ENCODE results near the gene CLEC16A. TPM values are rescaled to one million over a fixed set of nuclear protein-coding genes. Genes with fewer than 3 reads are reported as not detected.

CLEC16A gene
- total RNA-seq, 2 experiments from 2014 or later = 25.5 to 26.7 TPM

DNA sequence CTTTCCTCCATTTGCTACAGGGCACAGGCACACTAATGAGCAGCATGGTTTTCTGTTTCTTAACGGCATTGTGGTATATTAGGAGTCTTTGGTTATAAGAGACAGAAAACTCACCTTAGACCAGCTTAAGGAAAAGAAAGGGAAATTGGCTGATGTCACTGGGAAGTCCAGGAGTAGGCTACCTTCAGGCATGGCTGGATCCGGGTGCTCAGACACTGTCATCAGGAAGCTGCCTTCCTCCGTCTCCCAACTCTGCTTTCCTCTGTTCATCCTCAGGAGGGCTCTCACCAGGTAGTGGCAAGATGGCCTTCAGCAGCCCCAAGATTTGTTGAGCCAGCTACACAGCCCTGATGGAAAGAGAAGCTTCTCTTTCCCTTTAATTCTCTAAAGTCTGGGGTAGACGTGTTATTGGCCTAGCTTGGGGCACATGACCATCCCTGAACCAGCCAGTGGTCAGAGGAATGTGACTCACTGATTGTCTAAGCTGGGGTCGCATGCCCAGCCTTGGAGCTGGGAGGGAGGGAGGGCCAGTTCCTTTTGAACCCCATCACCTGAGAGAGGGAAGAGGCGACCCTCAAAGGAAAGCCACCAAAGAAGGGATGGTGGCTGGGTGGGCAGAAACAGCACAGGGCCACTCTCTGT is 117.4 kb downstream of the CLEC16A start:
- peaks cover 10% of the 10 kb centered on the region for H3K4me1 Mint-ChIP-seq (ENCODE audit: low read depth)
- peaks cover 43% of the 10 kb centered on the region for H3K36me3 Mint-ChIP-seq
- no peak overlapping the region for H3K27ac Mint-ChIP-seq
- H3K4me3 Mint-ChIP-seq = no peak overlapping the region
- intact Hi-C loops (cut with micrococcal nuclease) = no loop called here
- CTCF ChIA-PET = interaction anchor here (0.8 to 1.2 kb wide), 2 partner anchors 9 to 39 kb away, joined by 3 to 4 read pairs; no protein-coding TSS in a partner anchor
- POLR2A ChIA-PET = interaction anchor here (0.8 to 0.9 kb wide), 2 partner anchors 9 to 12 kb away, joined by 3 read pairs; no protein-coding TSS in a partner anchor
- no peaks in the 10 kb centered on the region for H3K27me3 Mint-ChIP-seq
- DNase-seq = no peak
- no peaks in the 10 kb centered on the region for H3K9me3 Mint-ChIP-seq

DNA sequence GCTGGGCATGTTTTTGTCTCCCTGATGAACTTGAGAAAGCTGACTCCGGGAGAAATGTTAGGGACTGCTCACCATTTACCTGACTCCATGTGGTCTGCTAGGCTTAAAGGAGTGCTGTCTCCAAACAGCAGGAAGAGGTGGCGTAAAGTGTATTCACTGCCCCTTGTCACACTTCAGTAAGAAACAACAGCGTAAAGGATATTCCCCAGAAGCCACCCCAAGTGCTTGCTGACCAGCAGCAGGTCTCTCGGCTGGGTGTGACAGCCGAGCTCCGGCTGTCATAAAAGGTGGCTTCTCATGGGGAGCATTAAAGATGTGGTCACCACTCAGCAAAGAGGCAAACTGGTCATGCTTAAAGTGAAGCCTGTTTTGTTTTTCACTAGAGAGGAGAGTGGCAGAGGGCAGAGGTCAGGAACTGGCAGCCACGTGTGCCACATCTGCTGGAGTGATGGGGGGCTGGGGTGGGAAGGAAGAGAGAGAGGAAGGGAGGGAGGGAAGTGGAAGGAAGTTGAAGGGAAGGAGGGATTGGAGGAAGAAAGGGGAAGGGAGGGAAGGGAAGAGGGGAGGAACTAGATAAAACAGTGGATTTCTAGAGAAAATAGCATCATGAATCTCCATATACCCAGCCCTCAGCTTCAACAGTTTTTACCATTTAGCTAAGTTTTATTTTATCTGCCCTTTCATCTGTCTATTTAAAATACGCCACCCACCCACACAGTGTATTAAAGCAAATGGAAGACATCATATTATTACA is 119.3 kb downstream of the CLEC16A start:
- ChIA-PET CTCF (no interaction called here), POLR2A (no interaction called here)
- Mint-ChIP-seq H3K4me3 (no peak overlapping the region), H3K4me1 (ENCODE audit: low read depth) (peaks cover 14% of the 10 kb centered on the region), H3K9me3 (no peaks in the 10 kb centered on the region), H3K27ac (no peak overlapping the region), H3K36me3 (peaks cover 49% of the 10 kb centered on the region), H3K27me3 (no peaks in the 10 kb centered on the region)
- intact Hi-C loops (cut with micrococcal nuclease) = no loop called here
- no peak for DNase-seq

DNA sequence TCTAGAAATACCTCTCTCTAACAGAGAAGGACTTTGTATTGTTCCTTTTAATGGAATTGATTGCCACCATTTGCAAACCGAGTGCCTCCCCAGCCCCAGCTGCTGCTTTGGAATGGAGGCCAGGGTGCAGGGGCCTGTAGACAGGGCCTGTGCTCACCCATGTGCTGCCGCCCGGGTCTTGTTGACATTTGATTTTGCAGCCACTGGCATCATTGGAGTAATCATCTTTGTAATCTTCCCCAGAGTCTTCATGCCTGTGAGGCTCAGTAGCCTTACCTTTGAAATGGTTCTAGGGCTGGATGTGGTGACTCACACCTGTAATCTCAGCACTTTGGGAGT is 119.8 kb downstream of the CLEC16A start:
- Mint-ChIP-seq H3K27ac (no peak overlapping the region), H3K36me3 (peaks cover 44% of the 10 kb centered on the region), H3K27me3 (no peaks in the 10 kb centered on the region), H3K4me3 (no peak overlapping the region), H3K4me1 (ENCODE audit: low read depth) (peaks cover 14% of the 10 kb centered on the region), H3K9me3 (no peaks in the 10 kb centered on the region)
- no peak for DNase-seq
- CTCF ChIA-PET = no interaction called here
- intact Hi-C loops (cut with micrococcal nuclease) = no loop called here
- POLR2A ChIA-PET = no interaction called here

DNA sequence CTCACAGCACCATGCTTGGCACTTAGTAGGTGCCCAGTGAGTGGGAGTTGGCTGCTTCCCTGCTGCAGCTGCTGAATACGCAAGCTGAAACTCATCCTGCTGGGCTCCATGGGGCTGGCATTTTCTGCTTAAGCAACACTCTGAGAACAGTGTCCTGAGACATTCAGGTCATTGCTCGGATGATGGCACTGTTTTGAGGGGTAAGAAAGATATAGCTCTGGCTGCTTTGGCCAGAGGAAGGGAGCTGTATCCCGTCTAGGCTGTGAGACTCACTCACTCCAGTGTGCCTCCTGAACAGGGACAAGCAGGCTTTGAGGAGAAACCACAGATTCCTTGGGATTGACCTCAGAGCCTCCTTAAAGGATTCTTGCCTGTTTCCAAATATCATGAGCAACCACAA is 120.5 kb downstream of the CLEC16A start:
- Mint-ChIP-seq H3K27ac (no peak overlapping the region), H3K36me3 (peaks cover 43% of the 10 kb centered on the region), H3K9me3 (no peaks in the 10 kb centered on the region)

DNA sequence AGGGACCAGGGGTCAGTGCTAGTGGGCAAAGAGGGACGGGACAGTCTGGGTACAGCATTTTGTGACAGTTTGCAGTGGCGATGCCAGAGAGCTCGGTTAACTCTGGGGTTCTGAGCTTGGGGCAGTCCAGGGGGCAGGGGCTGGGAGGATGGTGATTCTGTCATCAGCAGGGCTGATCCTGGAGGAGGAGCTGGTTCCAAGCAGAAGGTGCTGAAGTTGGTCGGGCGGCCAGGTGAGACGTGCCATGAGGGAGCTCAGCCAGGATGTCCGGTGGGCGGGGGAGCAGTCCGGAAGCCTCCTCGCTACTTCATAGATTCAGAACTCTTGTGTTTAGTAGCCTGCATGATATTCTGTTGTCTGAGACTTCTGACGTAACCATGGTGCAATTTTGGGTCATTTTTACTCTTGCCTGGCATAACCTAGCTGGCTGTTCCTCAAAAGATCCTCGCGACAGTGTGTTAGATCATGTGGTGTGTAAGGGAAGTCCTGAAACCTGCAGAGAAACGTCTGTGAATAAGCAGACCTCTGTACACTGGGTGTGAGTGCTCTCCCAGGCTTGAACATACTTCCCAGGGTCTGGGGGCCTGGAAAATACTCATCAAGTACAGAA is 122.0 kb downstream of the CLEC16A start:
- intact Hi-C loops (cut with micrococcal nuclease) = no loop called here
- H3K27ac Mint-ChIP-seq = no peak overlapping the region
- POLR2A ChIA-PET = interaction anchor here (1.3 kb wide), 1 partner anchor 9 kb away, joined by 4 read pairs; no protein-coding TSS in a partner anchor

More for the DNA sequence above, 120.5 kb downstream of the CLEC16A start:
- no peak for DNase-seq
- Mint-ChIP-seq H3K4me3 (no peak overlapping the region), H3K27me3 (no peaks in the 10 kb centered on the region), H3K4me1 (ENCODE audit: low read depth) (peaks cover 14% of the 10 kb centered on the region)
- ChIA-PET CTCF (no interaction called here), POLR2A (no interaction called here)
- intact Hi-C loops (cut with micrococcal nuclease) = no loop called here

DNA sequence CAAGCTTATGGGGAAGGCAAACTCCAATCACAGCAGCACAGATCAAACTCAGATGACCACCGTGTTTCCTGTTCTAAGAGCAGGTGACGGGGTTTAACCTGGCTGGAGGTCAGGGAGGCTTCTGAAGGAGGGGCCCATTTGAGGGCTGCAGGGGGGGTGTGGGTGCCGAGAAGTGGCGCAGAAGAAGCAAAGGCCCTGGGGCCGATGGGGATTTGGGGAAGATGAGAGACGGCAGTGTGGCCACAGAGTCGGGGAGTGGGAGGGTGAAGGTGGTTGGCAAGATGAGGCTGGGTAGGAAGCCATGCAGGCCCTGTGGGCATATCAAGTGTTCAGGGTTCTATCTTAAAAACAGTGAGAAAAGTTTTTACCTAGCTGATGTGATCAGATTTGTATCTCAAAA is 122.9 kb downstream of the CLEC16A start:
- H3K4me3 Mint-ChIP-seq = no peak overlapping the region
- no peaks in the 10 kb centered on the region for H3K27me3 Mint-ChIP-seq
- peaks cover 36% of the 10 kb centered on the region for H3K36me3 Mint-ChIP-seq
- no peak for DNase-seq
- H3K9me3 Mint-ChIP-seq = no peaks in the 10 kb centered on the region
- ChIA-PET CTCF (no interaction called here), POLR2A (no interaction called here)
- H3K4me1 Mint-ChIP-seq (ENCODE audit: low read depth) = peaks cover 30% of the 10 kb centered on the region
- peak overlapping the region; percentile 58 for H3K27ac Mint-ChIP-seq
- intact Hi-C loops (cut with micrococcal nuclease) = no loop called here

More for the DNA sequence above, 122.0 kb downstream of the CLEC16A start:
- DNase-seq = peak; percentile 25
- no peak overlapping the region for H3K4me3 Mint-ChIP-seq
- CTCF ChIA-PET = interaction anchor here (0.6 kb wide), 1 partner anchor 330 kb away, joined by 3 read pairs; no protein-coding TSS in a partner anchor
- H3K36me3 Mint-ChIP-seq = peaks cover 42% of the 10 kb centered on the region
- no peaks in the 10 kb centered on the region for H3K27me3 Mint-ChIP-seq
- H3K9me3 Mint-ChIP-seq = no peaks in the 10 kb centered on the region
- peaks cover 22% of the 10 kb centered on the region for H3K4me1 Mint-ChIP-seq (ENCODE audit: low read depth)

DNA sequence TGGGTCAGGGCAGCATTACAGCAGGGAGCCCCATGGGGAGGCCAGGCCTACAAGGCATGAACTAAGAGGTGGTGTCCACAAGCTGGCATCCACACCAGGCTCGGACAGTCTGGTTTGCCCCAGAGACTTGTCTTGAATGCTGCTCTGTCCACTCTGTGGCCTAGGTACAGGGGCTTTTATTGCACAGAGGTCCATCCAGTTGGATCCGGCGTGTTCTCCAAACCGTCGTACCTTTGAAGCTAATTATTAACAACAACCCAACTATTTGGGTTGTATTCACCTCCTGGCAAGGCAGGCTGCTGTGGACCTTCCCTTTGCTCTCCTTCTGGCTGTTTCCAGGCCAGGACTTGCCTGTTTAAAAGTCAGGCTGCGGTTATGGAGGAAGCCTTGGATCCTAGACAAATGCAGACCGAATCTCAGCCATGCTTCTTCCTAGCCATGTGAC is 123.4 kb downstream of the CLEC16A start:
- no peak overlapping the region for H3K27ac Mint-ChIP-seq
- intact Hi-C loops (cut with micrococcal nuclease) = no loop called here
- peaks cover 35% of the 10 kb centered on the region for H3K4me1 Mint-ChIP-seq (ENCODE audit: low read depth)
- ChIA-PET CTCF (no interaction called here), POLR2A (no interaction called here)
- H3K36me3 Mint-ChIP-seq = peaks cover 39% of the 10 kb centered on the region
- H3K4me3 Mint-ChIP-seq = no peak overlapping the region
- H3K27me3 Mint-ChIP-seq = no peaks in the 10 kb centered on the region
- no peaks in the 10 kb centered on the region for H3K9me3 Mint-ChIP-seq
- no peak for DNase-seq

DNA sequence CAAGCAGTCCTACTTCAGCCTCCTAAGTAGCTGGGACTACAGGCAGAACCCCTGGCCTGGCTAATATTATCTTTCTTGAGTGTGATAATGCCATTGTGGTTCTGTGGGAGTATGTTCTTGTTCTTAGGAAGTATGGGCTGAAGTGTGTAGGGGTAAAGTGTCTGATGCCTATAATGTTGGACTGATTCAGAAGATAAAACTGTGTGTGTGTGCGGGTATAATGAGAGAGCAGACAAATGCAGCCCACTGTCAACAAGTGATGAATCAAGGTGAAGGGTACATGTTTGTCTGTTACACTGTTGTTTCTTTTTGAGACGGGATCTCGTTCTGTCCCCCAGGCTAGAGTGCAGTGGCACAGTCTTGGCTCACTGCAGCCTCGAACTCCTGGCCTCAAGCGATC is 127.5 kb downstream of the CLEC16A start:
- H3K9me3 Mint-ChIP-seq = no peaks in the 10 kb centered on the region
- no peak overlapping the region for H3K4me3 Mint-ChIP-seq
- H3K27ac Mint-ChIP-seq = peak overlapping the region; percentile 76
- POLR2A ChIA-PET = no interaction called here
- DNase-seq = no peak
- no peaks in the 10 kb centered on the region for H3K27me3 Mint-ChIP-seq
- CTCF ChIA-PET = no interaction called here
- peaks cover 67% of the 10 kb centered on the region for H3K4me1 Mint-ChIP-seq (ENCODE audit: low read depth)
- peaks cover 26% of the 10 kb centered on the region for H3K36me3 Mint-ChIP-seq
- intact Hi-C loops (cut with micrococcal nuclease) = no loop called here

DNA sequence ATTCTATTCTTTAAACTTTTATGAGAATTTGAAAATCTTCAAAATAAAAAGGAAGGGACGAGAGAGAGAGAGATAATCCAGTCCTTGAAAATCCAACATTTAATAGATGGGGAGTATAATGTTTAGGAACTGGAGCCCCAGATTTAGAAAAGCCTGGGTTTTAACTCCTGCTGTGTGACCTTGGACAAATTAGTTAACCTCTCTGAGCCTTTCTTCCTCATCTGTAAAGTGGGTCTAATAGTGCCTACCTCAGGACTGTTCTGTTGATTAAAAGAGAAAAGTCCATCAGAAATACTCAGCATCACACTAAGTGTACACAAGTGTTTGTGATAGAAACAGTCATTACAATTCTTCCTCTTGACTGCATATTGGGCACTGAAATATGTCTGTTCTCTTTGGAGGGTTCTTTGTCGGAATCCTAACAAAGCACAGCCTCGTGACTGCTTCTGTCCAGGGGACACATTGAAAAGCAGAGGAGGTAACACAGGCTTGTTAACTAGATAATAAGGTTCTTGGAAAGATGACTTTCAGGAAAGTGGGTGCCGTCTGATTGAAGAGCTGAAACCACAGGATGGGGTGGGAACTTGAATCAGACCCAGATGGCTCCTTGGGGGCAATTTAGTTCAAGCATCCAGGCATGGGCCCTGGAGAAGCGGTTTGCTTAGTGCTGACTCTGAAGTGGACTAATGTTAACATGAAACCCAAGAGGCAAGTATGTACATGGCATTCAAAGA is 128.2 kb downstream of the CLEC16A start:
- no peak overlapping the region for H3K4me3 Mint-ChIP-seq

DNA sequence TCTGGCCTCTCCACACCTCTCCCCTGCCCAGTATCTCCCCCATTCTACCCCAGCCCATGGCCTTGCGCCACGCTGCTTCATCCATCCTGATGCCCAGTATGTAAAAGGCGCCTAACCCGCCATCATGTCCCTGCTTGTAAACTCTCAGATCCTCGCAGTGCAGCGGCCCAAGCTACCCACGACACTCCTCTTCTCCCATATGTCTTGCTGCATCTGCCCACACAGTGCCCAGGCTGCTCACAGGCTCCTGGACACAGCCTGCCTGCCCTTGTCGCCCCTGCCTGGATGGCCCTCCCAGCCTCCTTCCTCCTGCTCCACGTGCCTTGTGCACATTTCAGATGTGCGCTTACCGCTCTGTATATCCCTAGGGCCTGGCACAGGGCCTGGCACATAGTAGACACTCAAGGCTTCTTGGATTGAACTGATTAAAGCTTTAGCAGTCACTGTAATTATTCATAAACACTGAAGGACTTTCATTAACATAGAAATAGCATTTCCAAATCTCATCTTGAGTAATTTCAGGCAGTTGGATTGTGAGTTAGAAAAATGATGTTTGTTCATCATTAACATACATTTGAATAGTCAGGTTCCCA is 129.1 kb downstream of the CLEC16A start:
- peak overlapping the region; percentile 68 for H3K27ac Mint-ChIP-seq
- intact Hi-C loops (cut with micrococcal nuclease) = no loop called here
- peaks cover 77% of the 10 kb centered on the region for H3K4me1 Mint-ChIP-seq (ENCODE audit: low read depth)
- no peaks in the 10 kb centered on the region for H3K27me3 Mint-ChIP-seq
- DNase-seq = no peak
- H3K4me3 Mint-ChIP-seq = no peak overlapping the region
- ChIA-PET CTCF (interaction anchor here (1.0 kb wide), 1 partner anchor 145 kb away, joined by 7 read pairs; no protein-coding TSS in a partner anchor), POLR2A (interaction anchor here (0.7 to 1.3 kb wide), 4 partner anchors 12 to 108 kb away, joined by 3 to 4 read pairs (median 3); no protein-coding TSS in a partner anchor)
- peaks cover 24% of the 10 kb centered on the region for H3K36me3 Mint-ChIP-seq
- no peaks in the 10 kb centered on the region for H3K9me3 Mint-ChIP-seq

More for the DNA sequence above, 128.2 kb downstream of the CLEC16A start:
- ChIA-PET CTCF (no interaction called here), POLR2A (interaction anchor here (1.1 kb wide), 1 partner anchor 20 kb away, joined by 3 read pairs; no protein-coding TSS in a partner anchor)
- H3K27ac Mint-ChIP-seq = peak overlapping the region; percentile 76
- H3K27me3 Mint-ChIP-seq = no peaks in the 10 kb centered on the region
- DNase-seq = no peak
- H3K36me3 Mint-ChIP-seq = peaks cover 24% of the 10 kb centered on the region
- H3K9me3 Mint-ChIP-seq = no peaks in the 10 kb centered on the region
- intact Hi-C loops (cut with micrococcal nuclease) = no loop called here
- H3K4me1 Mint-ChIP-seq (ENCODE audit: low read depth) = peaks cover 68% of the 10 kb centered on the region

DNA sequence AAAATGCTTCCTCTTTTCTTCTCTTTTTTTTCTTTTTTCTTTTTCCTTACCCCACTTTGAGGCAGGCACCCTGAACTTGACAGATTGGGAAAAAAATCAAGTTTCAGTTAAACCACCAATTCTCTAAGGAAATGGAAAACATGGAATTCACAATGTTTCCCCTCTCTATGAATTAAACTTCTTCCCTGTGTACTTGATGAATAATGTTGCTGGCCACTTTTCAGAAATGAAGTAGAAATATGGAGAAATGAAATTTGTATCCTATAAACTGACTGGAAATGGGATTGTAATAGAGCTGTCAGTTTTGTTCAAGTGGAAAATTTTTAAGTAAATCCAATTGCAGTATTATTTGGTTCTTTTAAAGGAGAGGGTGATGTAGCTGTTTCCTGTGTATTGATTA is 129.8 kb downstream of the CLEC16A start:
- Mint-ChIP-seq H3K9me3 (no peaks in the 10 kb centered on the region), H3K4me3 (no peak overlapping the region), H3K27ac (peak overlapping the region; percentile 68), H3K27me3 (no peaks in the 10 kb centered on the region), H3K36me3 (peaks cover 24% of the 10 kb centered on the region), H3K4me1 (ENCODE audit: low read depth) (peaks cover 83% of the 10 kb centered on the region)
- DNase-seq = no peak
- ChIA-PET CTCF (interaction anchor here (1.0 kb wide), 2 partner anchors 103 to 144 kb away, joined by 3 to 7 read pairs; no protein-coding TSS in a partner anchor), POLR2A (interaction anchor here (0.7 to 1.3 kb wide), 3 partner anchors 12 to 109 kb away, joined by 3 to 4 read pairs (median 3); no protein-coding TSS in a partner anchor)
- intact Hi-C loops (cut with micrococcal nuclease) = no loop called here

All from activated CD4-positive, alpha-beta memory T cell treated with anti-CD3 and anti-CD28 coated beads for 36 hours (primary cell).